ENCODE results near the gene APOO. TPM values are rescaled to one million over a fixed set of nuclear protein-coding genes. Genes with fewer than 3 reads are reported as not detected.

Gene APOO
- total and polyA plus RNA-seq, 2 of the 4 experiments (the other 2 are of a cell fraction): 9.0 to 14.2 TPM

DNA sequence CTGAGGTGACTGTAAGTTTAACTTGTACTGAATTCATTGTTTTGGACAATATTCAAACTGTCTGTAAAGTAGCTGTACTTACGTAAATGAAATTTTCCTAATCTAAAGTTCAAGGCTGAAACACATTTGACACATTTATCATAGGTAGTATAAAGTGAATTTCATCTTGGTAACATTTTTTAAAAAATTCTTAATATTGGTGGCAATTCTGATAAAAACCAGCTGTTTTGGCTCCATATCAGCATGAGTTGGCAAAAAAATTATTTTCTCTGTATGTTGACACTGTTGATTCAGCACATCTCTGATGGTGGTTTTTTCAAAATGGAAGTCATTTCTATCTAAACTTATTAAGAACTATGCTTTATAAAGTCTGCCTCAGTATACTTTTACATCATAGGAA lies 31.0 kb upstream of the APOO start:
- no peak overlapping the region for H4K8ac ChIP-seq (ENCODE audit: low read depth in 2 of 2, low read length in 2 of 2)
- H3K56ac ChIP-seq (ENCODE audit: extremely low read depth, insufficient read depth, low read length): no peak overlapping the region
- WGBS, 2 experiments (ENCODE audit: extremely low coverage in 2 of 2, insufficient read length in 1 of 2): no CpG with 5 or more reads among the region's 1 CpG
- intact Hi-C loops (cut with micrococcal nuclease): no loop called here
- H2BK20ac ChIP-seq (ENCODE audit: low read depth, low read length): no peak overlapping the region
- H2AK9ac ChIP-seq (replicated peaks; ENCODE audit: low read depth, low read length, poor library complexity): no peak overlapping the region
- no peak overlapping the region for H2BK5ac ChIP-seq (ENCODE audit: low read depth, low read length, poor library complexity, severe bottlenecking)
- no peaks in the 10 kb centered on the region for H3K36me3 ChIP-seq (ENCODE audit: control insufficient read depth, insufficient read depth, low read length)
- no peak overlapping the region for H4K91ac ChIP-seq (ENCODE audit: insufficient read depth, low read depth, low read length)
- no peak overlapping the region for H3K9ac ChIP-seq (ENCODE audit: low read depth, low read length)
- H3K14ac ChIP-seq (replicated peaks; ENCODE audit: low read depth, low read length): no peak overlapping the region
- H3K79me1 ChIP-seq (ENCODE audit: low read depth in 1 of 2, low read length in 2 of 2): no peaks in the 10 kb centered on the region
- no peak overlapping the region for H2BK120ac ChIP-seq (ENCODE audit: low read depth, low read length)
- ChIA-PET POLR2A (ENCODE audit: unreplicated experiment) (no interaction called here), CTCF (no interaction called here)
- H3K27me3 ChIP-seq (ENCODE audit: control insufficient read depth, insufficient read depth, low read length): peaks cover 4% of the 10 kb centered on the region
- no peak overlapping the region for H3K4me2 ChIP-seq (ENCODE audit: low read depth, low read length)
- no peaks in the 10 kb centered on the region for H3K4me1 ChIP-seq (ENCODE audit: control insufficient read depth, insufficient read depth, low read length)
- no peak overlapping the region for H3K4me3 ChIP-seq (ENCODE audit: insufficient read depth, low read depth, low read length)
- no peak overlapping the region for H2AFZ ChIP-seq (replicated peaks; ENCODE audit: low read length, poor library complexity)
- dilution Hi-C loops (cut with HindIII; ENCODE audit: low sequenced_read_pairs, unreplicated experiment): no loop called here
- H3K9me1 ChIP-seq (ENCODE audit: insufficient read depth, low read length): no peaks in the 10 kb centered on the region
- ATAC-seq (ENCODE audit: low read depth) (no peak; the same call in 1 of the 2 replicates), DNase-seq (peak; percentile 38)
- no peak overlapping the region for H3K27ac ChIP-seq (ENCODE audit: insufficient read depth, low read length)
- no peak overlapping the region for H4K5ac ChIP-seq (ENCODE audit: low read depth, low read length)
- H4K20me1 ChIP-seq (ENCODE audit: insufficient read depth, low read length): no peaks in the 10 kb centered on the region
- no peak overlapping the region for H2BK15ac ChIP-seq (ENCODE audit: low read depth, low read length)
- H3K18ac ChIP-seq (ENCODE audit: low read depth, low read length): no peak overlapping the region
- H3K23ac ChIP-seq (ENCODE audit: low read depth, low read length): no peak overlapping the region
- in situ Hi-C loops (cut with MboI; ENCODE audit: low sequenced_read_pairs): no loop called here
- TF ChIP-seq POLR2A (IDR thresholded peaks at IDR 0.05; ENCODE audit: low read depth, low read length): no peak
- no peak for TF ChIP-seq CHD1 (IDR thresholded peaks at IDR 0.05; ENCODE audit: low read depth, low read length)
- no peak for TF ChIP-seq RFX5 (IDR thresholded peaks at IDR 0.05; ENCODE audit: low read depth, low read length)
- no peak for TF ChIP-seq SMC3 (IDR thresholded peaks at IDR 0.05; ENCODE audit: low read depth, low read length)
- TF ChIP-seq MAFK (IDR thresholded peaks at IDR 0.05; ENCODE audit: low read depth, low read length): peak; percentile 69
- TF ChIP-seq RCOR1 (IDR thresholded peaks at IDR 0.05; ENCODE audit: insufficient replicate concordance, low read length): no peak
- no peak for TF ChIP-seq BHLHE40 (IDR thresholded peaks at IDR 0.05; ENCODE audit: low read depth, low read length)
- no peak for TF ChIP-seq FOS (IDR thresholded peaks at IDR 0.05; ENCODE audit: low read depth, low read length)
- TF ChIP-seq RAD21 (IDR thresholded peaks at IDR 0.05; ENCODE audit: low read length): no peak
- peak; percentile 80 for TF ChIP-seq NFE2L2 (IDR thresholded peaks at IDR 0.05; ENCODE audit: low read depth, low read length)
- TF ChIP-seq MAZ (IDR thresholded peaks at IDR 0.05; ENCODE audit: borderline replicate concordance, low read depth, low read length): no peak
- no TSS peak for BruUV-seq (replicated peaks)
- H2AK5ac ChIP-seq (ENCODE audit: low read depth, low read length): no peak overlapping the region
- no peak overlapping the region for H3K4ac ChIP-seq (ENCODE audit: low read depth, low read length)
- no peaks in the 10 kb centered on the region for H3K9me3 ChIP-seq (ENCODE audit: control insufficient read depth, insufficient read depth, low read length)
